ENCODE results near the gene NCEH1. TPM values are rescaled to one million over a fixed set of nuclear protein-coding genes. Genes with fewer than 3 reads are reported as not detected.

The NCEH1 gene
- total and polyA plus RNA-seq, 2 of the 13 experiments (the other 11 are each of a cell fraction or from before 2014, with no cell fraction given), result 12.9 to 21.4 TPM

GRCh38 chr3:172710664-172711453, at the start of gene NCEH1 (continued):
- TF ChIP-seq ZNF512B (CRISPR knock-in tag; IDR thresholded peaks at IDR 0.05; ENCODE audit: borderline replicate concordance), result no peak
- TF ChIP-seq ZNF326 (CRISPR knock-in tag; IDR thresholded peaks at IDR 0.05; ENCODE audit: borderline replicate concordance), result no peak
- no peak for TF ChIP-seq ZBED4 (CRISPR knock-in tag; IDR thresholded peaks at IDR 0.05; ENCODE audit: borderline replicate concordance)
- TF ChIP-seq IRF2 (CRISPR knock-in tag; IDR thresholded peaks at IDR 0.05), result peak; percentile 66; the same call in 1 of the 2 replicates
- TF ChIP-seq SKI (IDR thresholded peaks at IDR 0.05; ENCODE audit: partially characterized antibody), result no peak
- peak; percentile 47; the same call in 1 of the 2 replicates for TF ChIP-seq FOXO1 (CRISPR knock-in tag; IDR thresholded peaks at IDR 0.05)
- TF ChIP-seq ZBTB7B (CRISPR knock-in tag; IDR thresholded peaks at IDR 0.05), result peak; percentile 76
- peak in 1 of 2 experiments; percentile 47; a peak in 1 of 4 replicates for TF ChIP-seq EP300 (IDR thresholded peaks at IDR 0.05; ENCODE audit: low read depth in 2 of 2, low read length in 2 of 2)
- no peak for TF ChIP-seq EP300 (CRISPR knock-in tag; IDR thresholded peaks at IDR 0.05; ENCODE audit: borderline replicate concordance)
- TF ChIP-seq RCOR2 (CRISPR knock-in tag; IDR thresholded peaks at IDR 0.05), result 0 out of 2 replicates have a peak, but pooled peaks have one; percentile 42
- TF ChIP-seq BORCS8-MEF2B (CRISPR knock-in tag; IDR thresholded peaks at IDR 0.05), result peak; percentile 36; the same call in 1 of the 2 replicates
- TF ChIP-seq ZNF704 (CRISPR knock-in tag; IDR thresholded peaks at IDR 0.05; ENCODE audit: borderline replicate concordance), result peak; percentile 86; the same call in 1 of the 2 replicates
- peak; percentile 52 for TF ChIP-seq ZBTB25 (CRISPR knock-in tag; IDR thresholded peaks at IDR 0.05)
- peak; percentile 49; the same call in 1 of the 2 replicates for TF ChIP-seq FOXJ3 (CRISPR knock-in tag; IDR thresholded peaks at IDR 0.05; ENCODE audit: borderline replicate concordance)
- peak; percentile 71; the same call in 1 of the 2 replicates for TF ChIP-seq SRY (CRISPR knock-in tag; IDR thresholded peaks at IDR 0.05)
- TF ChIP-seq MEF2D (CRISPR knock-in tag; IDR thresholded peaks at IDR 0.05), result peak; percentile 81; the same call in 1 of the 2 replicates
- TF ChIP-seq ATF2 (CRISPR knock-in tag; IDR thresholded peaks at IDR 0.05), result peak; percentile 47; the same call in 1 of the 2 replicates
